ENCODE measurements around the gene PSMD14.

- TF ChIP-seq ETV5 (CRISPR knock-in tag; IDR thresholded peaks at IDR 0.05; ENCODE audit: borderline replicate concordance) (no peak), SUZ12 (IDR thresholded peaks at IDR 0.05; ENCODE audit: low read depth, low read length) (no peak), HNRNPUL1 (IDR thresholded peaks at IDR 0.05; ENCODE audit: low read depth, low read length) (no peak), ZNF704 (CRISPR knock-in tag; IDR thresholded peaks at IDR 0.05; ENCODE audit: borderline replicate concordance) (no peak), NBN (conservative IDR thresholded peaks at IDR 0.05) (no peak), ZFP41 (CRISPR knock-in tag; IDR thresholded peaks at IDR 0.05; ENCODE audit: borderline replicate concordance) (no peak)
These were observed 112.3 kb downstream of the PSMD14 start for GRCh38 chr2:161420406-161421074.

All from HepG2 (cell line).